Raji (cell line): Measurements from ENCODE around the gene KLHL29.

Experiments
- POLR2A ChIP-seq: IDR thresholded peaks from 2 replicates; pipeline ENCODE4 v1.6.1; 2011; ENCODE audit warnings: low read depth, low read length, control low read depth; ENCODE audit not compliant: insufficient read depth

Gene KLHL29

DNA sequence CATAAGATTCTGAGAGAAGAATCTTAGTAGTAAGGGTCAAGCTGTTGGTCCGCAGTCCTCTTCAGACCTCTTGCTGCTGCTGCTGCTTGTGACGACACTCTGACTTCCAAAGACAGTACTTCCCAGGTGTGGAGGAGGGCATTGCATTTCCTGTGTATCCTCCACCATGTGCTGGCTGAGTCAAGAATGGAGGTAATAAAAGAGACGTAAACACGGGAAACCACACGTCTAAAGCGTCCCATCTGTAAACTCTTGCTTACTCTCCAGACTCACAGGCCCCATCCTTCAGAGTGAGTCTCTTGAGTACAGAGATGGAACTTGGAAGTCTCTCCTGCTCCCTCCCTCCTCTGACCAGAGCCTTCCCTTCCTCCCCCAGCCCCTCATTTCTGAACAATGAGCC, 25.6 kb downstream of the KLHL29 start:
- TF ChIP-seq POLR2A: no peak

DNA sequence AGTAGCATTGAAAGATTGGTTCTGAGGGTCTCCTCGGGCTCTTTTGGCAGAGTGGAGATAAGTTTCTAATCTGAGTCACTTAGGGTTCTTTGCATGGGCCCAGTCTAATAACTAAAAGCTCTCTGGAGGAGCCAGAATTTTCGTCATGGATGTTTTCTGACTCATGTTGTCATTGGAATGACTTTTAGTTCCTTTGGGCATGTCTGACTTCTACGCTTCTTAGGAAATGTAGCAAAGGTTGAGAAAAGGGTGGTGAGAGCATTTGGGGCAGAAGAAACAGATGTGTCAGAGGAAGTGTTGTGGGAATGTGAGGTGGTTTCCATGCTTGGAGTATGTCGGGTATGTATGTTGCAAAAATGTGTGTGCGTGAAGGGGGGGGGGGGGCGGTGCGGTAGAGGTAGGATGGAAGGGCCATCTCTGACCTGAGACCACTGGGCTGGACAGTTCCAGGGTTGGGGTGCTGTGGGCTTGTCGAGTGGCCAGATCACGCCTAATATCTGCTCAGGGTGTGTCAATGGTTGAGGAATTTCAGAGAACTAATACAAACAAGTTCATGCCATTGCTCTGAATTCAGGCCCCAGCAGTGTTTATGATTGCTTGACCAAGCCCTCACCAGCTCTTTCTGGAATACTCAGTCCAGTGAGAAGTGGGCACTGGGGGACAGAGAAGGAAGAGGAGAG, 26.9 kb downstream of the KLHL29 start:
- no peak for TF ChIP-seq POLR2A

DNA sequence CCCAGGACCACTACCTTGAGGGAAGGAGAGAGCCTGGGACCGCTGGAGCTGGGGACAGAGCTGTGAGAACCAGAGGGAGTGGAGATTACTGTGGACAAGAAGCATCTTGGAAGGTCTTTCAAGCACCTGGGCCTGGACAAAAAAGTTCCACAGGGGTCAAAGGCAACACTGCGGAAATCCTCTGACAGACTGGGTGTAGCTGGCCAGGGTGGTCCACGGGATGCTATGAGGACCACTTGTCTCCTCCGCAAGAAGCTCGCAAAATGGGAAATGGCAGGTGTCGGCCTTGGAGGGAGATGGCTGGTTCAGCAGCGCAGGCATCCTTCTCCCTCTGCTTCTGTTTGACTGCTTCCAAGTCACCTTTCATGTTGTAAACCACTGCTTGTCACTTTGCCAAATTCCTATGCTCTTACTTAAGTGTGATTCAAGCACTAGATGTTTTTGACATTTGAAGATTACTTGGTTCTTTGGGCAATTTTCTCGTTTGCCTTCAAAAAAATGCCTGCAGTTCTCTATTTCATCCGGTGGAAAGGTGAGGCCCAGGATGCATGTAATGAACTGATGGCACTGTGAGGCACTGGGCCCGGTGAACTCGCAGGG, 27.7 kb downstream of the KLHL29 start:
- TF ChIP-seq POLR2A: no peak

DNA sequence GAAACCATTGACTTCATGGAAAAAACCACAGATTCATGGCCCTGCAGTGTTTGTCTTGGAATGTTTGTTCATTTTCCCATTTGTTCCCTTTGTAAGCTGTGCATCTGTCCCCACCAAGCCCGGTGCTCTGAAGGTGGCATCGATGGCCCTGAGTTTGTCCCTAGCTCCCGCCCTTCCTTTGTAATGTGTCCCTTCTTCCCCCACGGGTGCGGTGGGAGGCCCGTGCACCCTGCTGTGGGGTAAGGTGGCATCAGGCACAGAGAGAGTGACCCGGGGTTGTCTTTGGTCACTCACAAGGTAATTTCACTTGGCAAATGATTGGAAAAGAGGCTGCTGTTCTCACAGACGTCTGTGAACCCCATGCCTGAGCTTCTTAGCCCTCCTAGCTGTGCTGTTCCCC, 28.7 kb downstream of the KLHL29 start:
- no peak for TF ChIP-seq POLR2A

DNA sequence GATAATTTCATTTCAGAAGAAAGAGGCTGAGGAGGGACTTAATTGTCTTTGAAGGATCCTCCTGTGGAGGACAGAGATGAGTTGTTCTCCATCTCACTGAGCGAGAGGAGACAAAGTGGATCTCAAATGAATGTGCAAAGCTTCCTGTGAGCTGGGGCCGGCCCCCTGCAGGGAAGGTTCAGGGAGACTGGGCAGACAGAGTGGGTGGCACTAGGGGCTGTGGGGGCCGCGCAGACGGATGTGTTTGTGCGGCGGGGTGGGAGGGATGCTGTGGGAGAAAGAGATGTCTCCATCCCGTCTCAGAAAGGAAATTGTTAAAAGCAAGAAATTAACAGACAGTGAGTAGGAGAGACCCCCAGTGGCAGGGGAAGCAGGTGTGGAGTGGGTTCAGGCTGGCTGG, 29.1 kb downstream of the KLHL29 start:
- no peak for TF ChIP-seq POLR2A

DNA sequence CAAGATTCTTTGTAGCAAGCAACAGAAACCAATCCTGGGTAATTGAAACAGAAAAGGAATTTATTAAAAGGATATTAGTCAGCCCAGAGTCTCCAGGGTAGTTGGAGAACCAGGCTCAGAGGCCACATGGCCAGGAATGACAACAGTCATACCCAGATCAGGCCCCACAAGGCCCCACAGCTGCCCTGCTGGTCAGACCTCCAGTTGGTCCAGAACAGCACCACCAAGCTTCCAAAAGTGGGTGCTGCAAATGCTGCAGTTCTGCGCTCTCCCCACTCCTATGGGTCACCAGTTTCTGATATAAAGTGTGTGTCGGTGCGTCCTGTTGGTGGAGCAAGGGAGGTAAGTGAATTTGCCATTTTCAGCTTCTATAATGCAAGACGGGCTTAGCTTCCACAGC, 29.9 kb downstream of the KLHL29 start:
- no peak for TF ChIP-seq POLR2A

DNA sequence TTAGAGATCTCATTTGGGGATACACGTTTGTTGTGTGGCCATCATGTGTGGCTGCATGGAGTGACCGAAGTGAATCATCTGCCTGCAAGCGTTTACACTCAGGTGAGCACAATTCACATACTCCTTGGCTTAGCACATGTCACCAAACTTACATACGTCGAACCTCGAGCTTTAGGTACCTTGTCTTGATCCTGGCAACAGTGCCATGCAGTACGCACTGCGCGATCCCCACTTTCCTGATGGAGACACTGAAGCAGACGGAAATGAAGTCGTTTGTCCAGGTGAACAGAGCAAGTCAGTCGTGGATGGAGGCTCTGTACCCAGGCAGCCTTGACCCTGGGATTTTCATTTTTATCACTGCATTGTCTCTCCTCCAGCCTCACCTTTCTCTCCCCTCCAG, 32.3 kb downstream of the KLHL29 start:
- TF ChIP-seq POLR2A: no peak

DNA sequence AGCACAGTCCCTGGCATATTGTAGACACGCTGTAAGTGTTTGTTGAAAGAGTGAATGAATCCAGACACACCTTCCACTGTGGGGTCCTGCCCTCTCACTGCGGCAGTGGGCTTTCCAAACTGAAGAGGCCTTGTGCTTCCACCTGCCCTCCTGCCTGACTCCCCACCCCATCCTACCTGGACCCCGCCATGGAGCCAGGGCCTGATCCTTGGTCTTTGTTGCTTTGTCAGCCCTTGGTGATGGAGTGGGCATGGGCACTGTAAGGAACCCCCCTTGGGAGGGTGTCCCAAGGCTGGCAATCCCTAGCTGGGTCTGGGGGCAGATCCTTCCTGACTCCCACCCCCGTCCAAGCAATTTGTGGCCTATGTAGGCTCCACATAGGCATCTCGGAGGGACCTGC, 33.1 kb downstream of the KLHL29 start:
- TF ChIP-seq POLR2A: no peak

DNA sequence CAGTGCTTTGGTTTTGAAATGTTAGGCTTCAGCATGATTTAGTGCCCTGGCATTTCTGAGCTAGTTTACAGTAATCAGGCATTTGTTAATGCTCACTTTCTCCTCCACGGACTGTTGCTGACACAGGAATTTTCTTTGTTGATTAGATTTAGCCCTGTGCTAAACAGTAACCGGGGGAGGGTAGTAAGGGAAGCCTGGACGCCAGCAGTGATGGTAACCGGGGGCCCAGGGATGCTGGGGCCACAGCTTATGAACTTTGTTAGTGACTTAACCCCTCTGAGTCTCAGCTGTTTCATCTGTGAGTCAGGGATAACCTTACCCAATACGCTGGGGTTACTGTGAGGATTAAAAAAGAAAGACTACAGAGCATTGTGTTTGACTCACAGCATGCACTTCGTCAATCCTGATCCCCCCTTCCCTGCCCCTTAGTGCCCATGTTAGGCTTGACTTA, 33.5 kb downstream of the KLHL29 start:
- TF ChIP-seq POLR2A: no peak

DNA sequence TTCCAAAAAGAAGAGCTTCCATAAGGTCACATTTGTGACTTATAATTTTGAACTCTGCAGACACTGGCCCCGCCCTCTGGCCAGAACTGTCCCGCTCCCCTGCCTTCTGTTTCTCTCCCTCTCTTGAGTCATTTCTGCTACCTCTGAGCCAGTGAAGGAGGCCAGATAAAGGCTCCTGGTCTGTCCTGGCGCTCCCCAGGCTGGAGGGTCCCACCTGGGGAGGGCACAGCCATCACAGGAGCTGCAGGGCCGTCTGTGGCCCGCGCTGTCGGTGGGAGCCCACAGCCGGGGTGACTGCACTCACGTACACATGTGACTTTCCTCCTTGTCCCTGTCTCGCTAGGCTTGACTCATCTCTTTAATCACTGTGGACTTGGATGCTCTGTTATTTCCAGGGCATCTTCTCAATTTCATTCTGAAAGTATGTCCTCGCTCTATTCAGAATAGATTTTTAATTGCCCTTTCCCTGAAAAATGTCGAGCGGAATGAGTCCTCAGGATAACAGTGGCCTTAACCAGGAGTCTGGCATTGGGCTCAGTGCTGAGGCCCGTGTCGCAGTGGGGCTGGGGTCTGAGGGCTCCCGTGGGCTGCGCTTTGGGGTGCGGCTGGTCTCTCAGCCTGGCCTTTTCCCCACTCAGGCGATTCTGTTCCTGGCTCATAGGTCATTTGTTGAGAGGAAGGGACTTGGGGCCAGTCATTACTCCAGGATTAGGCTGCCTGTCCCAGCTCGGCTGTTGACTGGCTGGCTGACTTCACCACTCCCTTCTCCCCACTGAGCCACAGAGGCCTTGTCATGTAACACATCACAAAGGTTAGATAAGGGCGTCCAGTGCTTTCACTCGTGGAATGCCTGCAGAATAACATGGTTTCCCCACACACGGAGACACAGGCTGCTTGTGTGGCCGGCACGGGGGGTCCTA, 34.5 kb downstream of the KLHL29 start:
- TF ChIP-seq POLR2A: no peak

DNA sequence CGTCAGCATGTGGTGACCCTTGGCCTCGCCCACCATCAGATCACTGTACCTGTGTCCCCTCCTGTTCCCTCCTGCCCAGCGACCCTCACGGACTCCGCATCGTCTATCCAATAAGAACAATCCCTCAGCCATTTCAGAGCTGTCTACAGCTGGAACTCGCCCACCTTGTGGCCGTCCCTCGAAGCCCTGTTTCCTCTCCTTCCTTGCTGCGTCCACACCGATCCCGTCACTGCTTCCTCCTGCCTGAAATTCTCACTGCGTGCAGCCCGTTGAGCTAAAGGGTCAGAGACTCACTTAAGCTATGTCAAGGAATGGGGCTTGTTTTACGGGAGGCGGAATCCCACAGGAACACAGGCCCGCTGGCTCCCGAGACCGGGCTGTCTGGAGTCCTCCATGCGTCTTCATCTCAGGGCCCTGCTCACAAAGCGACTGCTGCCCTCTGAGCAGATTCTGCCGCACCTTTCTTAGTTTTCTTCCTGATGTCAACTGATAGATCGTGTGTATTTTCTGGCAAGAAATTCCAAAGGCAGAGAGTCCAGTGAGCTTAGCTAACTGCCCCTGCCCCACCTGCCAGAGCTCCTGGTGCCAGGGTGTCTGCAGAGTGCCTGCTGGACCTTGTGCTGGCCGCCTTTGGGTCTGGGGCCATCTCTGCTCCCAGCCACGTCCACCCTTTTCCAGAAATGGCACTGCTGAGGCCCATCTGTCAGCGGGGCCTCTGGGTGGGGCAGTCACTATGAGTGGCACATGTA, 35.3 kb downstream of the KLHL29 start:
- TF ChIP-seq POLR2A: no peak

DNA sequence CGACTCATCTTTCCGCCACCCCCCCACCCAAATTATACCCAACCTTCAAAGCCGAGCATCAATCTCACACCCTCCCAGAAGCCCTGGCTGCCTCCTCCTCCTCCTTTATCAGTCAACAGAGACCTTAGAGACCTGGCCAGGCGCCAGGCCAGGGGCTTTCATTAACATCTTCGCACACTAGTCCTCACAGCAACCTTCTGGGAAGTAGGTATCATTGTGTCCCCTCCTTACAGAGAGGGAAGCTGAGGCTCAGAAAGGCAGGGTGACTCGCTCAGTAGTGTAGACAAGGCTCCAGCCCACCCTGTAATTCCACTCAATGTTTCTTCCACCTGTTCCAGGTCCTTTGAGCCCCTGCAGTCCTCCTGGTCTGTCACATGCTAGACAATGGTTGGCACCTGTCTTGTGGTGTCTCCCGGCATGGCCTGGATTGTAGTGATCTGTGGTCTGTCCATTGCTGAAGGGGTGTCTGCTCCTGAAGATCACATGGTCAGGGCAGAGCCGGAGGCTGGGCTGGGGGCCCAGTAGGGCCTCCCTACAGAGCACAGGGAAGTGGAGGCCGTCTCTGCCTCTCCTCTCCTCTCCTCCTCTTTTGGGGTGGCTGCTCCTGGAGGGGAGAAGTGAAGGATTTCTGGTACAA, 36.0 kb downstream of the KLHL29 start:
- no peak for TF ChIP-seq POLR2A

DNA sequence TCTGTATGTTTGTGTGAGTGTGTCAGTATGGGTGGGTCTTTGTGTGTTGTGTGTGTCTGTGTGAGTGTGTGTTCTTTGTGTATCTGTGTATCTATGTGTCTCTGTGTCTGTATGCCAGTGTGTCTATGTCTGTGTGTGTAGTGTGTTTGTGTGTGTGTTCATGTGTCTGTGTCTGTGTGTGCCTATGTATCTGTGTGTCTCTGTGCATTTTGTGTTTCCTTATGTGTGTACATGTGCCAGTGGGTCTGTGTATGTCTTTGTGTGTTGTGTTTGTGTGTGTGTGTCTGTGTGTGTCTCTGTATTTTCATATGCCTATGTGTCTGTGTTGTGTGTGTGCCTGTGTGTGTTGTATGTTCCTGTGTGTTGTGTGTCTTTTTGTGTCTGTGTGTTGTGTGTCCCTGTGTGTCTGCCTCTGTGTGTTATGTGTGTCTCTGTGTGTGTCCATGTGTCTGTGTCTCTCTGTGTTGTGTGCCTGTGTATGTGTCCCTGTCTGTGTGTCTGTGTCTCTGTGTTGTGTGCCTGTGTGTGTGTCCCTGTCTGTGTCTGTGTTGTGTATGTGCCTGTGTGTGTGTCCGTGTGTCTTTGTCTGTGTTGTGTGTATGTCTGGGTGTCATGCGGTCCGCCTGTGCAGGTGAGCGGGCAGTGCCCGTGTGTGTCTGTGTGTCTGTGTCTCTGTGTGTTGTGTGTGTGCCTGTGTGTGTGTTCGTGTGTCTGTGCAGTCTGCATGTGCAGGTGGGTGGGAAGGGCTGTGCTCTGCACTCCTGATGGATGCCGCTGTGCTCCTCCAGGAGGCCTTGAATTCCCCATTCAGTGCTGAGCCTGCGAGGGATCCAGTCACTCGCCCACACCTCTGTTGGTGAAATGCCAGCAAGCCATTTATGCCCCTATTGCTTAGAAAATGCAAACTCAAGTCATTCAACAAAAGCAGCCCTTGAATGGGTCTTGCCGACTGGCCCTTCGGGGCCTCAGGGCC, 37.4 kb downstream of the KLHL29 start:
- TF ChIP-seq POLR2A: no peak

DNA sequence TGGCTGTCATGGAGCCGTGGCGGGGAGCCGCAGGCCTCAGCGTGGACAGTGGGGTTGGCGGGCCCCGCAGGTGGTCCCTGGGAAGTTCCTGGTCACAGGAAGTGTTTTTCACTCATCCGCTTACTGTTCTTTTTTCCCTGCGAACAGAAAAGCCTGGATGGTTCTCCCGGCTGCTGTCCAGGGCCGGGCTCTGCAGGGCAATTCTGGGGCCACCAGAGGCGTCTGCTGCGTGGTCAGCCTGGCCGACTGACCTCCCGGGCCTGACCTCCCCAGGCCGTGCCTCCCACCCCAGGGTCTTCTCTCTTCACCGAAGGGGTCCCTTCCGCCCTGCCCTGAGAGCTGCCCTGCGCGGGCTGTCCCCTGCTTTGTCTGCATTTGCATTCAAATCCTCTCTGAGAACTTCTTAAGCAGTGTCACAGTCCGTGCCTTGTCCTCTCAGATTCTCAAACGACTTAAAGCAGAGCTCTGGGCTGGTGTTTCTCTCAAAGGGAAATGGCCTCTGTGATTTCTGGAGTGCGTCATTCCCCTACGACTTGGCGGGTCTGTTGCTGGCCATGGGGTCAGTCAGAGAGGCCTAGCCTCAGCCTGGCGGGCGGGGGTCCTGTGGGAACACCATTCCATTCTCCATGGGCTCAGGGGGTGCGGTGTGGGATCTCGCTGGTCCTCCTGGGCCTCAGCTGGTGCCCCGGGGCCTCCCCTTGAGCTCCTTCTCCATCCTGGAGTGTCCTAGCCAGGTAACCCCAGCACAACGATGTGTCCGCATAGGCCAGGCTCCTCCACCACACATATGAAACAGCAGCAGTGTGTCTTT, 38.3 kb downstream of the KLHL29 start:
- no peak for TF ChIP-seq POLR2A
